GM19035 (cell line): ENCODE results near the gene IL17C.

ENCODE experiments used
- ATAC-seq: cut with Tn5 transposase; IDR thresholded peaks from one replicate; pipeline ENCODE4 v1.9.1; 2021; ENCODE audit not compliant: unreplicated experiment

The IL17C gene, protein sequence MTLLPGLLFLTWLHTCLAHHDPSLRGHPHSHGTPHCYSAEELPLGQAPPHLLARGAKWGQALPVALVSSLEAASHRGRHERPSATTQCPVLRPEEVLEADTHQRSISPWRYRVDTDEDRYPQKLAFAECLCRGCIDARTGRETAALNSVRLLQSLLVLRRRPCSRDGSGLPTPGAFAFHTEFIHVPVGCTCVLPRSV

DNA sequence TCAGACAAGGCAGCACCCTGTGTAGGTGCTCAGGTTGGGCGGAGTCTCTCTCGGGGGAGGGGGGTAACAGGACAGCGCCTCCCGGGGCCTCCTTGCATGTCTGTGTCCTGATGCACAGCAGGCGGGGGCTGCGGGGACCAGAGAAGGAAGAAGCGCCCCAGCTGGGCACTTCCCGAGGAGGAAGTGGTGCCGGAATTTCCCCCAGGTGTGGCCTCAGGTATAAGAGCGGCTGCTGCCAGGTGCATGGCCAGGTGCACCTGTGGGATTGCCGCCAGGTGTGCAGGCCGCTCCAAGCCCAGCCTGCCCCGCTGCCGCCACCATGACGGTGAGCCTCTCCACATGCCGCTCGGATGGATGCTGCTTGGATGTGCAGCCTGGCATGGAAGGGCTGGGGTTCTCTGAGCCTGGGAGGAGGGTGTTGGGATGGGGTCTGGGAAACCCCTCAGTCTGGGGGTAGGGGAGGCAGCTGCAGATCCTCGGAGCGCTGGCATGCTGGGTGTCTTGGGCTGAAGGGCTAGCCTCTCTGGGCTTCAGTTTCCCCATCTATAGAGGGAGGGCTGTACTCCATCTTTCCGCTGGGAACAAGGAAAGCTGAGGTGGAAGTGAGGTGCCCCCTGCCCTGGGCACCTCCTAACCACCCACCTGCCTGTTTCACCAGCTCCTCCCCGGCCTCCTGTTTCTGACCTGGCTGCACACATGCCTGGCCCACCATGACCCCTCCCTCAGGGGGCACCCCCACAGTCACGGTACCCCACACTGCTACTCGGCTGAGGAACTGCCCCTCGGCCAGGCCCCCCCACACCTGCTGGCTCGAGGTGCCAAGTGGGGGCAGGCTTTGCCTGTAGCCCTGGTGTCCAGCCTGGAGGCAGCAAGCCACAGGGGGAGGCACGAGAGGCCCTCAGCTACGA is at the start of gene IL17C:
IL17C (plus strand) TSS at position 250 of the 908 bp plus-strand sequence; CDS start at position 320, 70 bp downstream.
- ATAC-seq: no peak

DNA sequence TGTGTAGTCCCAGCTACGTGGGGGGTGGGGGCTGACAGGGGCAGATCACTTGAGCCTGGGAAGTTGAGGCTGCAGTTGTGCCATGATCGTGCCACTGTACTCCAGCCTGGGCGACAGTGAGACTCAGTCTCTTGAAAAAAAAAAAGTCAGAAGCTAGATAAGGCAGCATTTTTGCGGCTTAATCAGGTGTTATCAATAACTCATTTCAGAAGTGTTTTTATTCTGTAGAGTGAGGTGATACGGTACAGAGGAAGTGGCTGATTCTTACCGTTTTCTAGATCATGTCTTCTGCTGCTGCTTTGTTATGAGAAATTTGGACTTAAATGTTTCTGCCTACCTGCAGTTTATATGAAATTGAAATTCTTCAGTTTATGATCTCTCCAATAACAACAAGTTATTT is 49.6 kb upstream of the IL17C start:
- ATAC-seq: no peak

DNA sequence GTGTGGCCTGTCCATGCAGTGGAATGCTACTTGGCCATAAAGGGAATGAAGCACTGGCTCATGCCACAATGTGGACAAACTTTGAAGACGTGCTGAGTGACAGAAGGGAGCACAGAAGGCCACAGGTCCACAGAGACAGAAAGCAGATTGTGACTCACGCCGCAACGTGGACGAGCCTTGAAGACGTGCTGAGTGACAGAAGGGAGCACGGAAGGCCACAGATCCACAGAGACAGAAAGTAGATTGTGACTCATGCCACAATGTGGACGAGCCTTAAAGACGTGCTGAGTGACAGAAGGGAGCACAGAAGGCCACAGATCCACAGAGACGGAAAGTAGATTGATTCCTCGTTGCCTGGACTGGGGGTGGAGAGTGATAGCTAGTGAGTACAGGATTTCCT is 48.9 kb upstream of the IL17C start:
- ATAC-seq: no peak

DNA sequence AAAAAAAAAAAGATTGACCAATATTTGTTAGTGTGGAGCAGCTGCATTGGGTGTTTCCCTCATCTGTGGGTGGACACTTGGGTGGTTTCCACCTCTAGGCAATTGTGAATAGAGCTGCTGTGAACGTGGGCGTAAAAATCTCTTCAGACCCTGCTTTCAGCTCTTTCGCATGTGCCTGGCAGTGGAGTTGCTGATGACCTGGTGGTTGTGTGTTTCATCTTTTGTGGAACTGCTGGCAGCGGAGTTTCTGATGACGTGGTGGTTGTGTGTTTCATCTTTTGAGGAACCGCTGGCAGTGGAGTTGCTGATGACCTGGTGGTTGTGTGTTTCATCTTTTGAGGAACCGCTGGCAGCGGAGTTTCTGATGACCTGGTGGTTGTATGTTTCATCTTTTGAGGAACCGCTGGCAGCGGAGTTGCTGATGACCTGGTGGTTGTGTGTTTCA is 46.8 kb upstream of the IL17C start:
- ATAC-seq: no peak

DNA sequence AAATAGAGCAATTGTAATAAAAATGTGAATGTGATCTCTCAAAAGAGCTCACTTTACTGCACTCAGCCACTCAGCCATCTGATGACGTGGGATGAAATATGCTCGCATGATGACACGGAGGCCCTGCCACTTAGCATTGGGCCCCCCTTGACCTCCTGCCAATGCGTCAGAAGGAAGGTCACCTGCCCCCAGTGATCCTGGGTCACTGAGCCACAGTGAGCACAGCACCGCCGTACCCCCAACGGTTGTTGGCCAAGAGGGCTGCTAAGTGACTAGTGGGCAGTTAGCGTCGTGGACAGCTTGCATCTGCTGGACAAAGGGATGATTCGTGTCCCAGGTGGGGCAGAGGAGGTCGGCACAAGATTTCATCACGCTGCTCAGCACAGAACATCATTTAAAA is 45.3 kb upstream of the IL17C start:
- ATAC-seq: no peak

DNA sequence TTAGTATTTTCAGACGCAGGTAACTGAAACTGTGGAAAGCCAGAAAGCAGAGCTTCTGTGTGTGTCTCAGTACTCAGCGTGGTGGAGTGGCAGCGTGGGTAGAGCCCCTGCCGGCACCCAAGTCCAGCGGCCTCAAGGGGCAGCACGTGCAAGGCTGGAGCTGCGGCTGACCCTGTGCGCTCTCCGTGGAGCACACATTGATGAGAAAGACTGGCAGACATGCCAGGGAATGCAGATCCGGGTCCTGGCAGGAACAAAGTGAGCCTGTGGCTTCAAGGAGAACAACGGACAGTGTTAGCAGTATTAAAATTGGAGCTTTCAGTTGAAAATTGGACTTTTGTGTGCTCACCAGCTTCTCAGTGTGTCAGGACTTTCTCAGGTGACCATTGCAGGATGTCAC is 44.9 kb upstream of the IL17C start:
- no peak for ATAC-seq

GRCh38 chr16:88593910-88594309 is 44.5 kb upstream of the IL17C start:
- no peak for ATAC-seq

- ATAC-seq: no peak
These were observed 43.3 kb upstream of the IL17C start for GRCh38 chr16:88595101-88595500.

DNA sequence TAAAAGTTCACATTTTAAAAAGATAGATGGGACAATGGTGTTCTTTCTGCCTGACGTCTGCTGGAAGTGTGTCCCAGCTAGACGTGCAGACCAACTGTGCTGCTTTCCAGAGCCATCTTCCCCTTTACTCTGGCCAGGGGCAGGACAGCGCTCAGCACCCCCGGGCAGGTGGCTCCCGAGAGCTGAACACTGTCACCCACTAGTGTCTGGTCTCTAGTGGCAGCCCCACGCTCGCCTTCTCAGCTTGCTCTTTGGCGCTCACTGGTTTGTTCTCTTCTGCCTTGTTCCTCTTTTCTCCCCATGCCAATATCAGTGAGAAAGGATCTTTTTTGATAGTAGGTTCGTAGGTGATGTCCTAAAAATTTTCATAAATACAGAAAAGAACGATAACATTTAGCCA is 42.5 kb upstream of the IL17C start:
- no peak for ATAC-seq

DNA sequence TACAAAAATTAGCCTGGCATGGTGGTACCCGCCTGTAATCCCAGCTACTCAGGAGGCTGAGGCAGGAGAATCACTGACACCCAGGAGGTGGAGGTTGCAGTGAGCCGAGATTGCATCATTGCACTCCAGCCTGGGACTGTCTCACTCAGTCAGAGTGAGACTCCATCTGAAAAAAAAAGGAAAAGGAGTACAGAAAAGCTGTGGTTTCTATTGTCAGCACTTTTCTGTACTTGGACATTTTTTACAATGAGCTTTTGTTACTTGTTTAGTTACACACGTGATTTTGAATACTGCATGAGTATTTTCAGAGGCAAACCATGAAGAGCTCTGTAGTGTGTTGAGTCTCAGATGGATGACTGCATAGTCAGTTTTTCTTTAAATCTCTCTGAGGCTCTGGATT is 41.9 kb upstream of the IL17C start:
- ATAC-seq: no peak

GRCh38 chr16:88597856-88598491 is 40.4 kb upstream of the IL17C start:
- no peak for ATAC-seq

DNA sequence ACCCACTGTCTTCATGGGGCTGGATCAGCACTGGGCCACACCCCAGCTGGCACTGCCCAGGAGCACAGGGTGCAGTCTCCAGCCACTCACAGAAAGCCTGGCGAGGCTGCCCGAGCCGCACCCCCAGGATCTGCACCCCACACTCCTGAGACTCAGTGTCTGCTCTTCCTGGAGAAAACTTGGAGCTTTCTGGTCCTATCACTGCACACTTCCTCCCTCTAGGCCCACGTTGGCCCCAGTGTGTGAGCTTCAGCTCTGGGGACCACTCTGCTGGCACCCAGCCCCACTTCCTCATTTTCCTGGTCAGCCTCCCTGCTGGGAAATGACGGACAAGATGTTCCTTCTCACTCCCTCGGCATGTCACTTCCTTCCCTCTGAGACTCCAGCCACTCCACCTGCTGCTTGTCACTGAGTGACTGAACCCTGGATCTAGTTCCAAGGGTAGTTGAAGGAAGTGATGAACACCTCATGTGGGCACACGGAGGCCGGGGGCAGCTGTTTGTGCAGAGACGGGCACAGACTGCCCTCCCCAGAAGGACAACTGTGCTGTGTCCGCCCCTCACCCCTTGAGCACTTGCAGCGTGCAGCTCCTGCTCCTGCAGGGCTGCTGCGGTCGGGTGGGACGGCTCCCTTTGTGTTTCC is 39.2 kb upstream of the IL17C start:
- no peak for ATAC-seq

- no peak for ATAC-seq
These were observed 38.4 kb upstream of the IL17C start for GRCh38 chr16:88599825-88600538.

- ATAC-seq: no peak
These were observed 37.9 kb upstream of the IL17C start for GRCh38 chr16:88600539-88600896.

DNA sequence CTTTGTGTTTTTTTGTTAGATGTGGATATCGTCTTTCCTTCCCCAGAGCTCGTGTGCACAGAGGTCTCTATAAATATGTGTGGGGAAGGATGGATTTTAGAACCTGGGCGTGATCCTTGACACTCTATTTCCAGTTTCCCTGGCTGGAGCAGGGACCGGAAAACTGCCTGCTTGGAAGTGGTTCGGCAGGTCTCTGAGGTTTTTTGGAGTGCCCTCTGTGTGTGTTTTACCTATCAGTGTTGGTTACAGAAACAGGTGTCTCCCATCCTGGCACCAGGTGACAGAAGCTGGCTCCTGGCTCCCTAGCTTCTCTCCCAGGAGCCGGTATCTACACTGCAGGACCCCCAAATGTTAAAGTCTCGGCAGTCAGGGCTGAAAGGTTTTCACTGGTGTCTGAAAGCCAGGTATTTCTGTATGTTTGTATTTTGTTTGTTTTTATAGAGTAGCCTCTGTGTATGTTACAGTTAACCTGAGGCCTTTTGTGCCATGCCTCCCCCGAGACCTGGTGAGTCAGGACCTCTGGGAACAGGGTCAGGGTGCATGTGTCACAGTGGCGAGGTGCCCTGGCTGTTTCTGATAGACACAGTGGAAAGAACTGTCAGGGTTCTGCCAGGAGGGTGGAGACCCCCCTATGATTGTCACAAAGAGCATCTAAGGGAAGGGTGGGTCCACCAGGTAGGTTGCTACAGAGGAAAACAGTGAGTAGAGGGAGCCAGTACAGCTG is 36.9 kb upstream of the IL17C start:
- no peak for ATAC-seq

DNA sequence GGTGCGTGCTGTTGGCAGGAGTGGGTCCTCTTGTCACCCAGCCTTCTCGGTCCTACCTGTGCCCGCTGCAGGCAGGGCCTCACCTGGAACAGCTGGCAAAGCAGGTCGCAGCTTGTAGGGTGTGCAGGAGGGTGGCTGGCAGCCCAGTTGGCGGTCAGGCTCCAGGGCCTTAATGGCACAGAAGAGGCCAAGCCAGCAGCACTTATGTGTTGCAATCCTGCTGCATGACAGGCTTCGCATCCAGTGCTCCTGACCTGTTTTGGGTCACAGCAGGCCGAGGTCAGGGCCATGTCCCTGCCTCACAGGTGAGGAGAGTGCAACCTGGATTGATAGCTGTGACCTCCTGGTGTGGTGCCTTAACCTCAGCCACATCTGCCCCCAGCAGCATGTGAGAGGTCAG is 36.3 kb upstream of the IL17C start:
- ATAC-seq: no peak

GRCh38 chr16:88605186-88606147 is 32.9 kb upstream of the IL17C start:
- no peak for ATAC-seq

GRCh38 chr16:88606148-88606757 is 32.1 kb upstream of the IL17C start:
- ATAC-seq: no peak

DNA sequence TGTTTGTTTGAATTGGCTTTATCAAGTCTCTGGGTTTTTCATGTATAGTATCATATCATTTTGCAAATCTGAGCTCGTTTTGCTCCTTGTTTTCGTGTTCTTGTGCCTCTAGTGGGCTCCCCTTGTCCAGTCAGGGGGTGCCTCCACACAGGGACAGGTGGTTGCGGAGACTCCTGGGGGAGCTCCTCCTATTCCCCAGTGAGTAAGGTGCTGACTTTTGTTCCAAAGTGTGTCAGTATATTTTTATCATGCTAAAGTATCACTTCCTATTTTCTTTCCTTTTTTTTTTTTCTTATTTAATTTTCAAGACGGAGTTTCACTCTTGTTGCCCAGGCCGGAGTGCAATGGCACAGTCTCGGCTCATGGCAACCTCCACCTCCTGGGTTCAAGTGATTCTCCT is 30.3 kb upstream of the IL17C start:
- ATAC-seq: no peak
